HepG2 (cell line): ENCODE data around the gene TBC1D16. TPM values are rescaled to one million over a fixed set of nuclear protein-coding genes. Genes with fewer than 3 reads are reported as not detected.

Experiments used
- ATAC-seq: fragments of 200-7000 bp; cut with Tn5 transposase; 3 replicates; pipeline ENCODE4 v1.9.1; 2020; ENCODE audit warnings: mild to moderate bottlenecking, moderate library complexity
- BruUV-seq: library from RNA; stranded (reverse); fragments of 400-500 nt; replicated peaks from 2 replicates; lab custom pipeline; 2021; lab: Mats Ljungman, UMichigan
- CTCF ChIA-PET: fragments of 300-600 bp; formaldehyde crosslinking; extraction: SDS; loops from one replicate; lab custom pipeline; 2021; ENCODE audit warnings: low total read pairs, inconsistent platforms, low intra/inter-chr PET ratio; lab: Yijun Ruan, JAX
- POLR2A ChIA-PET: fragments of 350-600 bp; sonication (Branson Sonifier 250); formaldehyde crosslinking; loops from one replicate; lab custom pipeline; 2020; ENCODE audit warnings: antibody characterized with exemption, inconsistent platforms; lab: Yijun Ruan, JAX
- DNase-seq: peaks from one replicate; pipeline ENCODE4 v3.0.0-alpha.2; 2015; ENCODE audit warnings: low spot score
- FAIRE-seq: peaks from 3 replicates; lab custom pipeline; 2011; peaks lifted over from hg19 to GRCh38; lab: Jason Lieb, UNC
- H2AFZ ChIP-seq: one replicate; pipeline ENCODE4 v1.6.1; 2011; ENCODE audit warnings: low read length, inconsistent platforms
- H3K27ac ChIP-seq: fragments of 300-600 bp; 3 replicates; pipeline ENCODE4 v1.8.0; 2011; ENCODE audit warnings: mixed run types, mild to moderate bottlenecking, mixed read lengths, low read length, inconsistent platforms; ENCODE audit not compliant: insufficient read depth; ENCODE audit errors: extremely low read length
- H3K27me3 ChIP-seq, 2 experiments: fragments of 200-600 bp in 1 of 2; 2 replicates in 1 of 2; 3 replicates in 1 of 2; pipeline versions ENCODE4 v1.6.0 to v1.8.0; 2011; ENCODE audit warnings: low read length in 2 of 2, mild to moderate bottlenecking in 2 of 2, moderate library complexity in 2 of 2, inconsistent platforms in 1 of 2; ENCODE audit not compliant: insufficient read depth in 2 of 2, control insufficient read depth in 1 of 2
- H3K36me3 ChIP-seq, 2 experiments: fragments of 200-600 bp in 1 of 2; replicated peaks in 1 of 2; 2 replicates in 1 of 2; 3 replicates in 1 of 2; pipeline versions ENCODE4 v1.5.1 to v1.8.0; 2011; ENCODE audit warnings: low read length in 2 of 2, inconsistent platforms in 1 of 2; ENCODE audit not compliant: insufficient read depth in 2 of 2, control insufficient read depth in 1 of 2
- H3K4me1 ChIP-seq: 2 replicates; pipeline ENCODE4 v1.5.1; 2012; ENCODE audit warnings: low read length, inconsistent platforms; ENCODE audit not compliant: insufficient read depth
- H3K4me2 ChIP-seq: 2 replicates; pipeline ENCODE4 v1.6.0; 2011; ENCODE audit warnings: low read depth, low read length, inconsistent platforms
- H3K4me3 ChIP-seq, 3 experiments: fragments of 200-600 bp in 1 of 3; sonication (generic), shearing (Covaris generic) in 1 of 3; replicated peaks in 1 of 3; 2 replicates each; pipeline ENCODE4 v1.5.1; 2011 to 2016; ENCODE audit warnings: low read length in 3 of 3, inconsistent platforms in 2 of 3, low read depth in 2 of 3, mild to moderate bottlenecking in 2 of 3, control low read depth in 1 of 3, mixed read lengths in 1 of 3; ENCODE audit not compliant: insufficient read depth in 1 of 3
- H3K79me2 ChIP-seq: one replicate; pipeline ENCODE4 v1.6.1; 2011; ENCODE audit warnings: low read length, inconsistent platforms; ENCODE audit not compliant: insufficient read depth
- H3K9ac ChIP-seq: 2 replicates; pipeline ENCODE4 v1.6.0; 2011; ENCODE audit warnings: mild to moderate bottlenecking, low read depth, low read length, inconsistent platforms; ENCODE audit not compliant: insufficient read depth
- H3K9me3 ChIP-seq: 2 replicates; pipeline ENCODE4 v1.5.1; 2012; ENCODE audit warnings: mild to moderate bottlenecking, low read length
- H4K20me1 ChIP-seq: 2 replicates; pipeline ENCODE4 v1.6.0; 2011; ENCODE audit warnings: inconsistent platforms, mild to moderate bottlenecking, low read length, moderate library complexity; ENCODE audit not compliant: insufficient read depth
- DPF2 ChIP-seq: sonication (generic); formaldehyde crosslinking; IDR thresholded peaks from 2 replicates; pipeline ENCODE4 v1.4.0; 2020; ENCODE audit warnings: mild to moderate bottlenecking, low read depth, missing genetic modification reagents, borderline replicate concordance
- GATAD2A ChIP-seq: IDR thresholded peaks from 2 replicates; pipeline ENCODE4 v1.6.1; 2016
- MTA1 ChIP-seq: sonication (generic); formaldehyde crosslinking; IDR thresholded peaks from 2 replicates; pipeline ENCODE4 v1.4.0; 2020; ENCODE audit warnings: missing genetic modification reagents, mild to moderate bottlenecking, borderline replicate concordance
- ZNF431 ChIP-seq: sonication (generic); formaldehyde crosslinking; IDR thresholded peaks from 2 replicates; pipeline ENCODE4 v1.9.0; 2022; ENCODE audit warnings: missing genetic modification reagents, low read depth, mild to moderate bottlenecking, borderline replicate concordance
- ZNF770 ChIP-seq: sonication (generic); formaldehyde crosslinking; IDR thresholded peaks from 2 replicates; pipeline ENCODE4 v1.5.0; 2020; ENCODE audit warnings: mild to moderate bottlenecking, missing genetic modification reagents
- WGBS: methylation state at CpG from one replicate; pipeline ENCODE4 v1.1.6; 2017; ENCODE audit warnings: low lambda C conversion rate; 5-methylcytosine and 5-hydroxymethylcytosine counted together
- in situ Hi-C: cut with HindIII; loops from 2 replicates; pipeline ENCODE4 v1.10.0; 2017; ENCODE audit warnings: low pct_unique_long_range_greater_than_20kb; ENCODE audit not compliant: extremely low pct_ligation_motif_present
- intact Hi-C: fragments of 100-400 bp; cut with micrococcal nuclease; formaldehyde crosslinking; loops from one replicate; pipeline ENCODE4 v1.10.0; 2022; ENCODE audit not compliant: unreplicated experiment
- polyA plus RNA-seq, 8 experiments: library from polyadenylated mRNA; depleted of rRNA in 3 of 8; stranded (reverse) in 7 of 8; unstranded in 1 of 8; fragments of >200 nt; fragmentation: Illumina TruSeq in 4 of 8; extraction: Trizol in 4 of 8; gene quantifications; 2 replicates each; pipeline versions ENCODE4 v1.2.1 to v1.2.3, GENCODE V29; 2011 to 2016; ENCODE audit warnings: low read depth in 4 of 8, missing spikeins in 1 of 8, mixed read lengths in 1 of 8; ENCODE audit not compliant: insufficient read depth in 1 of 8
- total RNA-seq, 5 experiments: library from RNA; depleted of rRNA; stranded (reverse); fragments of >200 nt; fragmentation: Illumina TruSeq; extraction: Trizol; gene quantifications; 2 replicates each; pipeline ENCODE4 v1.2.3, GENCODE V29; 2016; ENCODE audit warnings: low read depth in 1 of 5

Gene TBC1D16
- total and polyA plus RNA-seq, 2 of the 13 experiments (the other 11 are each of a cell fraction or from before 2014, with no cell fraction given): 14.9 to 24.9 TPM

GRCh38 chr17:79955691-79956440, 79.8 kb downstream of the TBC1D16 start:
- in situ Hi-C loops: no loop called here
- no peak for TF ChIP-seq DPF2 (CRISPR knock-in tag)
- TF ChIP-seq GATAD2A (CRISPR knock-in tag): no peak
- no peak for TF ChIP-seq MTA1 (CRISPR knock-in tag)
- peak; percentile 88 for TF ChIP-seq ZNF770
- no peak overlapping the region for H2AFZ ChIP-seq
- DNase-seq: no peak
- POLR2A ChIA-PET: interaction anchor here (0.6 to 1.4 kb wide), 2 partner anchors 30 to 32 kb away, joined by 3 read pairs; no protein-coding TSS in a partner anchor
- no peak overlapping the region for H3K9ac ChIP-seq
- no peak overlapping the region for H3K4me3 ChIP-seq
- ATAC-seq: peak; percentile 41; the same call in 2 of the 3 replicates
- no peaks in the 10 kb centered on the region for H3K27me3 ChIP-seq
- no peaks in the 10 kb centered on the region; a peak in 3 of 5 replicates for H3K36me3 ChIP-seq
- no peak for FAIRE-seq
- no peaks in the 10 kb centered on the region for H4K20me1 ChIP-seq
- no peak overlapping the region for H3K27ac ChIP-seq
- no TSS peak for BruUV-seq
- WGBS: 82% methylated on average over 13 of the region's 13 CpGs
- CTCF ChIA-PET: no interaction called here
- intact Hi-C loops: no loop called here
- H3K79me2 ChIP-seq: no peaks in the 10 kb centered on the region
- H3K4me1 ChIP-seq: peaks cover 26% of the 10 kb centered on the region
- no peak overlapping the region for H3K4me2 ChIP-seq
- H3K9me3 ChIP-seq: no peaks in the 10 kb centered on the region

GRCh38 chr17:79955167-79955549, 80.5 kb downstream of the TBC1D16 start:
- ATAC-seq: no peak
- no peak for DNase-seq
- H3K27ac ChIP-seq: no peak overlapping the region
- H3K27me3 ChIP-seq: no peaks in the 10 kb centered on the region
- H3K9me3 ChIP-seq: no peaks in the 10 kb centered on the region
- no peak overlapping the region for H3K4me3 ChIP-seq
- POLR2A ChIA-PET: no interaction called here
- peaks cover 26% of the 10 kb centered on the region for H3K4me1 ChIP-seq
- intact Hi-C loops (no loop called here), in situ Hi-C loops (no loop called here)
- CTCF ChIA-PET: no interaction called here
- WGBS: 94% methylated on average over 10 of the region's 10 CpGs
- FAIRE-seq: no peak
- no TSS peak for BruUV-seq
- peaks cover 0 to 3% of the 10 kb centered on the region in 2 experiments; a peak in 3 of 5 replicates for H3K36me3 ChIP-seq
- no peak overlapping the region for H3K9ac ChIP-seq
- no peak overlapping the region for H2AFZ ChIP-seq
- H3K79me2 ChIP-seq: no peaks in the 10 kb centered on the region
- H4K20me1 ChIP-seq: no peaks in the 10 kb centered on the region
- no peak for TF ChIP-seq ZNF431 (CRISPR knock-in tag)
- TF ChIP-seq, all 625 proteins: peak for 0
- no peak overlapping the region for H3K4me2 ChIP-seq
